HEK293T (cell line): ENCODE results near the gene LIPH.

ENCODE experiments used
- FOXK2 ChIP-seq: fragments of 450-650 bp; IDR thresholded peaks from 2 replicates; pipeline ENCODE4 v1.6.1; 2016; ENCODE audit warnings: mild to moderate bottlenecking
- FOXM1 ChIP-seq: fragments of 450-650 bp; IDR thresholded peaks from 2 replicates; pipeline ENCODE4 v1.6.1; 2017; ENCODE audit warnings: mild to moderate bottlenecking, borderline replicate concordance
- HDGF ChIP-seq: fragments of 450-650 bp; IDR thresholded peaks from 2 replicates; pipeline ENCODE4 v1.6.1; 2017; ENCODE audit warnings: antibody characterized with exemption, borderline replicate concordance
- L3MBTL2 ChIP-seq: fragments of 450-650 bp; conservative IDR thresholded peaks from 2 replicates; pipeline ENCODE4 v1.6.1; 2016; ENCODE audit warnings: mild to moderate bottlenecking
- PKNOX1 ChIP-seq: fragments of 450-650 bp; IDR thresholded peaks from 2 replicates; pipeline ENCODE4 v1.6.1; 2016
- SP1 ChIP-seq: fragments of 450-650 bp; IDR thresholded peaks from 2 replicates; pipeline ENCODE4 v1.6.1; 2017
- SUZ12 ChIP-seq: fragments of 450-650 bp; IDR thresholded peaks from 2 replicates; pipeline ENCODE4 v1.6.1; 2016; ENCODE audit warnings: mild to moderate bottlenecking
- TARDBP ChIP-seq: fragments of 450-650 bp; IDR thresholded peaks from 2 replicates; pipeline ENCODE4 v1.6.1; 2016
- ZNF384 ChIP-seq: fragments of 450-650 bp; IDR thresholded peaks from 2 replicates; pipeline ENCODE4 v1.6.1; 2016

- TF ChIP-seq FOXK2 = no peak
- no peak for TF ChIP-seq SP1
- TF ChIP-seq TARDBP = no peak
- no peak for TF ChIP-seq PKNOX1
- TF ChIP-seq L3MBTL2 = no peak
- no peak for TF ChIP-seq ZNF384
- no peak for TF ChIP-seq SUZ12
- TF ChIP-seq FOXM1 = no peak
- TF ChIP-seq HDGF = no peak
Measured at GRCh38 chr3:185479373-185479945, 72.9 kb downstream of the LIPH start.
